Right lobe of liver (tissue), 4 donors: ENCODE measurements around the gene DCTN3.

Experiments
- CTCF ChIP-seq, 4 donors: fragments of 200-600 bp in 3 of 4; fragments of 450-650 bp in 1 of 4; IDR thresholded peaks; one replicate each; pipeline versions ENCODE4 v1.5.1 to v1.8.0; 2016 to 2022; ENCODE audit warnings: antibody characterized with exemption in 4 of 4, mild to moderate bottlenecking in 2 of 4
- POLR2A ChIP-seq: fragments of 450-650 bp; IDR thresholded peaks from one replicate; pipeline ENCODE4 v1.6.1; 2017; ENCODE audit warnings: antibody characterized with exemption, mild to moderate bottlenecking
- donor health status: DM: no; HTN: no; CAD: no.
- donor health status: DM: no; HTN: no; CAD: no.
- donor health status: DM: no; HTN: yes; CAD: no.

- TF ChIP-seq CTCF (IDR thresholded peaks at IDR 0.05) (no peak), POLR2A (no peak)
Measured at GRCh38 chr9:34601937-34602573, 18.2 kb downstream of the DCTN3 start.
